ENCODE results near the gene ZNF280C. TPM values are rescaled to one million over a fixed set of nuclear protein-coding genes. Genes with fewer than 3 reads are reported as not detected.

Gene ZNF280C
- total and polyA plus RNA-seq, 2 donors from 2014 or later, result 0.60 to 5.0 TPM

GRCh38 chrX:130179170-130179569 lies 89.5 kb downstream of the ZNF280C start:
- intact Hi-C loops (cut with DNase I), result no loop called here
- no peaks in the 10 kb centered on the region for H3K9me3 ChIP-seq (ENCODE audit: control insufficient read depth in 2 of 3, insufficient read depth in 1 of 3, low read length in 3 of 3)
- no peak overlapping the region for H3K9ac ChIP-seq (ENCODE audit: low read length in 3 of 3)
- H3K36me3 ChIP-seq (ENCODE audit: control insufficient read depth in 2 of 3, insufficient read depth in 3 of 3, low read length in 3 of 3), result no peaks in the 10 kb centered on the region
- TF ChIP-seq, protein P1, sequence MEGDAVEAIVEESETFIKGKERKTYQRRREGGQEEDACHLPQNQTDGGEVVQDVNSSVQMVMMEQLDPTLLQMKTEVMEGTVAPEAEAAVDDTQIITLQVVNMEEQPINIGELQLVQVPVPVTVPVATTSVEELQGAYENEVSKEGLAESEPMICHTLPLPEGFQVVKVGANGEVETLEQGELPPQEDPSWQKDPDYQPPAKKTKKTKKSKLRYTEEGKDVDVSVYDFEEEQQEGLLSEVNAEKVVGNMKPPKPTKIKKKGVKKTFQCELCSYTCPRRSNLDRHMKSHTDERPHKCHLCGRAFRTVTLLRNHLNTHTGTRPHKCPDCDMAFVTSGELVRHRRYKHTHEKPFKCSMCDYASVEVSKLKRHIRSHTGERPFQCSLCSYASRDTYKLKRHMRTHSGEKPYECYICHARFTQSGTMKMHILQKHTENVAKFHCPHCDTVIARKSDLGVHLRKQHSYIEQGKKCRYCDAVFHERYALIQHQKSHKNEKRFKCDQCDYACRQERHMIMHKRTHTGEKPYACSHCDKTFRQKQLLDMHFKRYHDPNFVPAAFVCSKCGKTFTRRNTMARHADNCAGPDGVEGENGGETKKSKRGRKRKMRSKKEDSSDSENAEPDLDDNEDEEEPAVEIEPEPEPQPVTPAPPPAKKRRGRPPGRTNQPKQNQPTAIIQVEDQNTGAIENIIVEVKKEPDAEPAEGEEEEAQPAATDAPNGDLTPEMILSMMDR (IDR thresholded peaks at IDR 0.05; ENCODE audit: borderline replicate concordance, extremely low read depth, insufficient read depth), result no peak
- H3K27me3 ChIP-seq (ENCODE audit: control insufficient read depth, insufficient read depth, low read length), result no peaks in the 10 kb centered on the region
- H3K27ac ChIP-seq (ENCODE audit: low read depth in 2 of 2, low read length in 2 of 2), result no peak overlapping the region
- FAIRE-seq (no peak), DNase-seq (no peak)
- no peak overlapping the region for H3K4me3 ChIP-seq (ENCODE audit: low read length in 3 of 3)
- no peaks in the 10 kb centered on the region for H3K4me1 ChIP-seq (ENCODE audit: control insufficient read depth in 2 of 3, insufficient read depth in 2 of 3, low read depth in 1 of 3, low read length in 3 of 3)

- H3K27me3 ChIP-seq (ENCODE audit: control insufficient read depth, insufficient read depth, low read length), result no peaks in the 10 kb centered on the region
- no peak overlapping the region for H3K9ac ChIP-seq (ENCODE audit: low read length in 3 of 3)
- DNase-seq (no peak), FAIRE-seq (no peak)
- no peaks in the 10 kb centered on the region for H3K36me3 ChIP-seq (ENCODE audit: control insufficient read depth in 2 of 3, insufficient read depth in 3 of 3, low read length in 3 of 3)
- no peak overlapping the region for H3K27ac ChIP-seq (ENCODE audit: low read depth in 2 of 2, low read length in 2 of 2)
- TF ChIP-seq, protein P1 (IDR thresholded peaks at IDR 0.05; ENCODE audit: borderline replicate concordance, extremely low read depth, insufficient read depth), result no peak
- intact Hi-C loops (cut with DNase I), result no loop called here
- no peak overlapping the region for H3K4me3 ChIP-seq (ENCODE audit: low read length in 3 of 3)
- H3K4me1 ChIP-seq (ENCODE audit: control insufficient read depth in 2 of 3, insufficient read depth in 2 of 3, low read depth in 1 of 3, low read length in 3 of 3), result peaks cover 0 to 2% (median 0%) of the 10 kb centered on the region in 3 donors
- H3K9me3 ChIP-seq (ENCODE audit: control insufficient read depth in 2 of 3, insufficient read depth in 1 of 3, low read length in 3 of 3), result no peaks in the 10 kb centered on the region
Measured at GRCh38 chrX:130176942-130177341, 91.8 kb downstream of the ZNF280C start.

DNA sequence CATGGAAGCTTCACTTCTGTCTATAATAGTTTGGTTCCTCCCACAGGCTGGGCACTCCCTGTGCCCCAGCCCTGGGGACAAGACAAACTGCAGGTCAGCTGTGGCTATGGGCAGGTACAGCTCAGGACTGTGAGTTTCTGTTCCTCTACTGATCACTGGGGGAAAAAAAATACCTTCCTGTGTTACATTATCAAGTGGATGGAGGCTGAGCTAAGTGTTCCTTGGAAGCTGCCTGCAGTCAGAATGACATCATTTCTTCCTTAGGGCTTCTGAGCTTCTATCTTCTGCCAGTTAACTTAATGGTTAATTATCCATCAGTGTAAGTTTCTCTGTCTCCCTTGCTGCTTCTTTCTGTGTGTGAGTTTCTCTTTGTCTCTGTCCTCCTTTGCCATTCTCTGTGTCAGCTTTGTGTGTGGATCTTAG lies 92.3 kb downstream of the ZNF280C start:
- no peak for FAIRE-seq
- Histone ChIP-seq H3K4me3 (ENCODE audit: low read length in 3 of 3) (no peak overlapping the region), H3K9me3 (ENCODE audit: control insufficient read depth in 2 of 3, insufficient read depth in 1 of 3, low read length in 3 of 3) (no peaks in the 10 kb centered on the region), H3K27ac (ENCODE audit: low read depth in 2 of 2, low read length in 2 of 2) (no peak overlapping the region), H3K4me1 (ENCODE audit: control insufficient read depth in 2 of 3, insufficient read depth in 2 of 3, low read depth in 1 of 3, low read length in 3 of 3) (peaks cover 0 to 2% (median 0%) of the 10 kb centered on the region in 3 donors), H3K36me3 (ENCODE audit: control insufficient read depth in 2 of 3, insufficient read depth in 3 of 3, low read length in 3 of 3) (no peaks in the 10 kb centered on the region), H3K27me3 (ENCODE audit: control insufficient read depth, insufficient read depth, low read length) (no peaks in the 10 kb centered on the region), H3K9ac (ENCODE audit: low read length in 3 of 3) (no peak overlapping the region)
- intact Hi-C loops (cut with DNase I), result no loop called here
- DNase-seq, result no peak
- TF ChIP-seq, protein P1 (IDR thresholded peaks at IDR 0.05; ENCODE audit: borderline replicate concordance, extremely low read depth, insufficient read depth), result no peak

GRCh38 chrX:130174937-130175336 lies 93.8 kb downstream of the ZNF280C start:
- intact Hi-C loops (cut with DNase I), result no loop called here
- DNase-seq, result no peak
- TF ChIP-seq, protein P1 (IDR thresholded peaks at IDR 0.05; ENCODE audit: borderline replicate concordance, extremely low read depth, insufficient read depth), result no peak
- no peak for FAIRE-seq
- Histone ChIP-seq H3K4me1 (ENCODE audit: control insufficient read depth in 2 of 3, insufficient read depth in 2 of 3, low read depth in 1 of 3, low read length in 3 of 3) (peaks cover 0 to 2% (median 0%) of the 10 kb centered on the region in 3 donors), H3K36me3 (ENCODE audit: control insufficient read depth in 2 of 3, insufficient read depth in 3 of 3, low read length in 3 of 3) (no peaks in the 10 kb centered on the region), H3K9me3 (ENCODE audit: control insufficient read depth in 2 of 3, insufficient read depth in 1 of 3, low read length in 3 of 3) (no peaks in the 10 kb centered on the region), H3K27ac (ENCODE audit: low read depth in 2 of 2, low read length in 2 of 2) (peak overlapping the region in 1 of 2 donors; percentile 77), H3K27me3 (ENCODE audit: control insufficient read depth, insufficient read depth, low read length) (no peaks in the 10 kb centered on the region), H3K9ac (ENCODE audit: low read length in 3 of 3) (no peak overlapping the region), H3K4me3 (ENCODE audit: low read length in 3 of 3) (no peak overlapping the region)

Data from kidney (tissue), 14 donors.